Activated gamma-delta T cell treated with anti-CD3 and anti-CD28 coated beads, Interleukin-2, amount 50 U/mL, for 16 hours (primary cell): Measurements from ENCODE around the gene WDR86.

Experiments
- DNase-seq: peaks from one replicate; pipeline ENCODE4 v3.0.0-alpha.2; 2020; ENCODE audit warnings: low read depth

Gene WDR86

GRCh38 chr7:151406051-151406875, 3.6 kb downstream of the WDR86 start:
- no peak for DNase-seq

GRCh38 chr7:151405588-151405987, 4.2 kb downstream of the WDR86 start:
- DNase-seq: no peak

GRCh38 chr7:151405056-151405455, 4.8 kb downstream of the WDR86 start:
- DNase-seq: no peak

- DNase-seq: no peak
These were observed 5.4 kb downstream of the WDR86 start for GRCh38 chr7:151404216-151405011.

DNA sequence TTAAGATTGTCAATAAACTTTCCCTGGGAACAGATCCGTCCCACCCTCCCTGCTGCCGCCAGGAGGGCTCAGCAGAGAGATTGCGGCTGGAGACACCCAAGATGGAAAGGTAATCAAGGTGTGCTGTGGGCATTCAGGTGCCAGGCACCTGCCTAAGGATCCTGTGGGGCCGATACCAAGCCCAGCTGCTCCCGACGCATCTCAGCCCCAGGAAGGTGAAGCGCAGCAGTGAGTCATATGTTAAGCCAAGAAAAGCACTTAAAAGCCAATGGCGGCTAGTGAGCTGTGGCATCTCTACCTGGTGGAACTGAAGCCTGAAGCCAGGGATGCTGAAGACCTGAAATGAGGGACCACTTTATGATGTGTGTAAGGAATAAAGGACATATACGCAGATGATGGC, 6.1 kb downstream of the WDR86 start:
- no peak for DNase-seq

DNA sequence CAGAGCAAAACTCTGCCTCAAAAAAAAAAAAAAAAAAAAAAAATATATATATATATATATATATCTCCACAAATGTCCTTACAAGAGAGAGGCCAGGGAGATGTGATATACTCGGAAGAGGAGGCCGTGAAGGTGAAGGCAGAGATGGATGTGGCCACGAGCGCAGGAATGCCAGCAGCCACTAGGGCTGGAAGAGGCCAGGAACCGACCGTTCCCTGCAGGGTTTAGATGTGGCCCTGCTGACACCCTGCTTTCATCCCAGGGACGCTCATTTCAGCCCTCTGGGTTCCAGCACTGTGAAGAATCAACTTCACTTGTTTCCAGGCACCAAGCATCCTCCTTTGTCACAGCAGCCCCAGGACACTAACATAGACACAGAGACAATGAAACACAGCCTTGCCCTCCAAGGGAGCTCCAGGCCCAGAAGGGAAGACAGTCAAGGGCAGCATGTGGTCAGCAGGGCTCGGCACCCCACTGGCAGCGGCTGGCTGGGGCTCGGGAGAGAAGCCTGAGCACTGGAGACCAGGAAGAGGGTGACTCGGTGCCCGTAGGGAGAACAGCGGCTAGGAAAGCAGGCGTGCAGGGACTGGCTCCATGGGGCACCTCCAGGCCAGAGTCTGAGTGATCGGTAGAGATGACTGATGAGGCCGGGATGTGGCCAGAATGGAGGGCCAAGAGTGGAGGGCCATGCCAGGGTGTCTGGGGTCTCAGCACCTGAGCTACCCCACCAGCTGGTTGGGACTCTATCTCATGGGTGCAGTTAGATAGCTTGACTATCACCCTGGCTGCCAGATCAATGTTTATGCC, 7.6 kb downstream of the WDR86 start:
- no peak for DNase-seq

GRCh38 chr7:151400626-151401315, 9.1 kb downstream of the WDR86 start:
- DNase-seq: no peak

DNA sequence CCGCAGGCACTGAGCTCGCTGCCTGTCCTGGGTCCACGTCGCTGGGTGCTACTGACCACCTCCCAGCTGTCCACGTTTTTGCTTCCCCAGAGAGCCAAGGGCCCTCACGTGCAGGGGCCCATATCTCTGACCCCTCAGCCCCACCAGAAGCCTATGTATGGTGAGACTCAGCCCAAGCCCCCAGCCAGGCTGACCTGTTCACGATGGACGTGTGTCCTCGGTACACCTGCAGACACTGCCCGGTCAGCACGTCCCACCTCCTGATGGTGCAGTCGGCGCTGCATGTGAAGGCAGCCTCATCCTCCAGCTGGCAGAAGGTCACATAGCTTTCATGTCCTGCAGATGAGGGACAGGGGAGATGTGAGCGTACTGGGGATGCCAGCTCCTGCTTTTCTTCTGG, 9.9 kb downstream of the WDR86 start:
- DNase-seq: no peak

DNA sequence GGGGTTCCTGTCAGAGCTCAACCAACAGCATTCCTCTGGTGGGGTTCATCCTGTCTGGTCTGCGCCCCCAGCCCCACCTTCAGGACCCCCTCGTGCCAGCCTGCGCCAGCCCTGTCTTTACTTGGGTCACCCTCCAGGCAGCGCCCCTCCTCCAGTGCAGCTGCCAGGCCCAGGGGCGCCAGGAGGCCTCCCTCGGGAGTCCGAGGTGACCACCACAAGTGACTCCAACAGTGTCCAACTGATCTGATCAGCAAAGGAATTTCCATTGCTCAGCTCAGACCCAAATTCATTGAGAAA, 10.6 kb downstream of the WDR86 start:
- DNase-seq: no peak

GRCh38 chr7:151398446-151399304, 11.2 kb downstream of the WDR86 start:
- DNase-seq: no peak

DNA sequence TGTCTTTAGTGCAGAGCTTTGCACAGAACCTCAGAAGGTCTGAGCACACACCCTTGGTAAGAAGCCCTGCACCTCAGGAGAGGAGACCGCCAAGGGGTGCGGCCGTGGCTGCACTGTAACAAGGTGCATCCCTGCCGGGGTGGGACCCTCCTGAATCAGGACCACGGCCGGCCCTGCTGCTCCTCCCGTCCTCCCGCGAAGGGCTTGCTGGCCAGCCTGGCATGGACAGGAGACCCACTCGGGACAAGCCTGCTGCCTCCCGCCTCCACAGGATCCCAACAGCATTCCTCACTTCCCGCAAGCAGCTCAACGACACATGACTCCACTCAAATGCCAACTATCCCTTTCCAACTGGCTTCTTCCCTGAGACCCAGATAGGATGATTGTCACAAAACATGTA, 12.8 kb downstream of the WDR86 start:
- DNase-seq: no peak

DNA sequence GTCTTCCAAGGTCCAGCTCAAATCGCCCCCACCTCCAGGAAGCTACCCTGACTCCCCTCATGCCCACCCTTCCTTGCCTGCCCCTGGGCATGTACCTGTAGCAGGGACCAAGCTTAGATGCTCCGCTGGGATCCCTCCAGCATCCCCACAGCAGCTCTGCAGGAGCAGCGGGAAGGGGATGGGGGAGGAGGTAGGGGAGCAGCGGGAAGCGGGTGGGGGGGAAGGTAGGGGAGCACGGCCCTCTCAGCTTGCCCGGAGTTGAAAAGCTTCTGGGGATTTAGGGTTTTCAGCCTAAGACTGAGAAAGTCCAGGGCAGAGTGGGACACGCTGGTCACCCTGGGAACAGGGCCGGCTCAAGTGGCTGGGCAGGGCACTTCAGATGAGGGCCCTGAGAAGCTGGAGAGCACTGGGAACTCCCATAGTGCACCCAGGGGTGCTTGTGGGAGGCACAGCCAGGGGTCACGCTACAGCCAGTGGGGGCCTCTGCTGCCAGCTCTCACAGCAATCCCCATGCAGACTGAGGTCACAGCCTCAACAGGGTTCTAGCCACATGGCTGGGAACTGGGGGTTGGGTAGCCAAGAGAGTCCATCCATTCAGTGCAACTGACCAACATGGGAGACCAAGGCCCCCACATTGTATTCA, 13.4 kb downstream of the WDR86 start:
- DNase-seq: no peak

GRCh38 chr7:151395036-151395367, 14.8 kb downstream of the WDR86 start:
- DNase-seq: no peak

DNA sequence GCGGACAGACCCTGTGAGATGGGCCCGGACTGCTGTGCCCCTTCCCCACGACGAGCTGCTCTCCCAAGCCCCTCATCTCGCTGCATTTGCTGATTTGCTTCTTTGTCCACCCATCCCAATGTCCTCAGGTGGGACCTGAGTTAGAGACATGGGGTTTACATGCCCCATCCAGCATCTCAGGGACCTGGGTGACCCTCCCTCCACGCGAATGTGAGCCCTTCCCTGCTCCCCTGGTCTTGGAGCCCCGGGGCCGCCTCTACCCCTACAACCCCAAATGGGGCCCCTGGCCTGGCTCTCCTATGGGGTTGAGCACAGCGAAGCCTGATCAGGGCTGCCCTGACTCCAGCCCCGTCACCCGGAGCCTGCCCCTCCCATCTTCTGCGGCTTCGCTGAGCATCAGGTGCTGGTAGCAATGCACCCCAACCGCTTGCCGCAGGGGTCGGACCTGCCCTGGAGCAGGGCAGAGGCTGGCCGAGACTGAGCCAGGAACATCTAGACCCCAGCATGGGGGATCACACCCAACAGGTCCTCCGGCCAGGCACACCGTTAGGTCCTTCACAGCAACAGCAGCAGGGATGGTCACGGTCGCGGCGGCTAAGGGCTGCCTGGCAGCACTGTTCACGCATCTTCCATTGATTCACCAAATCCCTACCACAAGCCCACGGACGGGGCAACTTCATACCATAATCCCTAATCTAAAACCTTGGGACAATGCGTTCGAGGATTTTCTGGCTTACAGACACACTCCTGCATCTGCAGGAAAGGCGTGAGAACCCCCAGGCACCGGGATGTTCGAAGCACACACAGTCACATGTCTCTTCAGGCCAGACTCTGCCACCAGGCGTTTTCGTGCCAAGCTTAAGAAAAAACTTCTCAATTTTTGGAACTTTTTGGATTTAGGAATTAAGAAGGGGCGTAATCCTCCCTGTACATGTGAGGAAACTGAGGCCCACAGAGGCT, 15.5 kb downstream of the WDR86 start:
- no peak for DNase-seq

- DNase-seq: no peak
These were observed 16.5 kb downstream of the WDR86 start for GRCh38 chr7:151393031-151393977.

DNA sequence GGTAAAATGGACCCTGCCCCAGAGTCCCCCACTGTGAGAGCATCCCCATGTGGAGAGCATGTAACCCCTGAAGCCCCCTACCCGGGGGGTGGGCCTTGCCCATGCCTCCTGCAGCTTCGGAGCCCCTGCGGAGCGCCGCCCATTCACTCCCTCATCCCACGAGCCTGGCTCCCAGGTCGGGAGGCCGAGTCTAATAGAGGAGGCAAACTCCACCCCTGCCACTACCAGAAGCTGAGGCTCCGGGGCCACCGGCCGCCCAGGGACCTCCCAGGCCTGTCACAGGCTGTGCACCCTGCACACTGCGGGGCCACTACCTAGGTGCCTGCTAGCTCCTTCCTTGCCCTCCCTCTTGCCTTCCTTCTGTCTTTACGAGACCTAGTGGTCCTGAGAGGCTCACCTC, 17.4 kb downstream of the WDR86 start:
- no peak for DNase-seq

- no peak for DNase-seq
These were observed 17.8 kb downstream of the WDR86 start for GRCh38 chr7:151392002-151392401.

GRCh38 chr7:151391358-151391730, 18.5 kb downstream of the WDR86 start:
- no peak for DNase-seq
